Measurements from ENCODE around the gene KIAA1549. TPM values are rescaled to one million over a fixed set of nuclear protein-coding genes. Genes with fewer than 3 reads are reported as not detected.

The KIAA1549 gene
- total and polyA plus RNA-seq, 3 experiments from 2014 or later = 1.1 to 1.2 TPM; not detected in 1

- peak overlapping the region in 3 of 7 donors; percentile 39 to 65 (median 52) for H3K4me3 Mint-ChIP-seq
- DNase-seq = peak in 3 of 5 donors; percentile 24 to 72 (median 66)
These were observed 94.7 kb downstream of the KIAA1549 start for GRCh38 chr7:138886501-138886917.

GRCh38 chr7:138885383-138886147 lies 95.6 kb downstream of the KIAA1549 start:
- Mint-ChIP-seq H3K36me3 (no peaks in the 10 kb centered on the region), H3K4me1 (peaks cover 5 to 24% (median 16%) of the 10 kb centered on the region in 3 donors), H3K27me3 (peaks cover 0 to 4% of the 10 kb centered on the region in 2 donors), H3K9me3 (no peaks in the 10 kb centered on the region), H3K4me3 (no peak overlapping the region), H3K27ac (no peak overlapping the region)
- ChIA-PET POLR2A (interaction anchor here (0.6 to 1.2 kb wide), 3 partner anchors 9 to 50 kb away, joined by 3 read pairs; no protein-coding TSS in a partner anchor), CTCF (interaction anchor here (0.8 to 4.3 kb wide), 24 partner anchors 9 to 242 kb away, joined by 3 to 47 read pairs (median 4); no protein-coding TSS in a partner anchor)
- Histone ChIP-seq H3K9me3 (ENCODE audit: low read length) (no peaks in the 10 kb centered on the region), H3K27me3 (ENCODE audit: insufficient read depth, low read length, poor library complexity, severe bottlenecking) (no peaks in the 10 kb centered on the region), H3K4me3 (ENCODE audit: low read length) (no peak overlapping the region), H3K27ac (ENCODE audit: low read depth, low read length) (no peak overlapping the region), H3K4me1 (ENCODE audit: insufficient read depth, low read length) (peaks cover 4% of the 10 kb centered on the region), H3K36me3 (ENCODE audit: insufficient read depth, low read length) (no peaks in the 10 kb centered on the region)
- DNase-seq = no peak

More at GRCh38 chr7:138886501-138886917, 94.7 kb downstream of the KIAA1549 start:
- ChIA-PET POLR2A (interaction anchor here (0.6 to 1.2 kb wide), 9 partner anchors 10 to 458 kb away, joined by 3 to 5 read pairs (median 3); no protein-coding TSS in a partner anchor), CTCF (interaction anchor here (0.8 to 4.3 kb wide), 32 partner anchors 10 to 241 kb away, joined by 3 to 47 read pairs (median 4); partner anchors contain the start of gene KIAA1549)
- Histone ChIP-seq H3K27me3 (ENCODE audit: insufficient read depth, low read length, poor library complexity, severe bottlenecking) (no peaks in the 10 kb centered on the region), H3K9me3 (ENCODE audit: low read length) (no peaks in the 10 kb centered on the region), H3K27ac (ENCODE audit: low read depth, low read length) (no peak overlapping the region), H3K4me3 (ENCODE audit: low read length) (no peak overlapping the region), H3K4me1 (ENCODE audit: insufficient read depth, low read length) (peaks cover 4% of the 10 kb centered on the region), H3K36me3 (ENCODE audit: insufficient read depth, low read length) (no peaks in the 10 kb centered on the region)
- H3K27me3 Mint-ChIP-seq = peaks cover 0 to 6% of the 10 kb centered on the region in 2 donors
- no peaks in the 10 kb centered on the region for H3K36me3 Mint-ChIP-seq
- peak overlapping the region in 6 of 8 donors; percentile 39 to 81 (median 76) for H3K27ac Mint-ChIP-seq
- no peaks in the 10 kb centered on the region for H3K9me3 Mint-ChIP-seq
- H3K4me1 Mint-ChIP-seq = peaks cover 5 to 23% (median 16%) of the 10 kb centered on the region in 3 donors

- no peaks in the 10 kb centered on the region for H3K9me3 Mint-ChIP-seq
- H3K27me3 ChIP-seq (ENCODE audit: insufficient read depth, low read length, poor library complexity, severe bottlenecking) = no peaks in the 10 kb centered on the region
- H3K4me1 Mint-ChIP-seq = peaks cover 4 to 17% (median 16%) of the 10 kb centered on the region in 3 donors
- ChIA-PET CTCF (interaction anchor here (1.0 kb wide), 1 partner anchor 10 kb away, joined by 3 read pairs; no protein-coding TSS in a partner anchor), POLR2A (no interaction called here)
- H3K4me3 ChIP-seq (ENCODE audit: low read length) = no peak overlapping the region
- peaks cover 0 to 2% of the 10 kb centered on the region in 2 donors for H3K27me3 Mint-ChIP-seq
- H3K27ac Mint-ChIP-seq = peak overlapping the region in 2 of 8 donors; percentile 9 to 28
- H3K4me1 ChIP-seq (ENCODE audit: insufficient read depth, low read length) = peaks cover 4% of the 10 kb centered on the region
- H3K27ac ChIP-seq (ENCODE audit: low read depth, low read length) = no peak overlapping the region
- no peaks in the 10 kb centered on the region for H3K36me3 Mint-ChIP-seq
- DNase-seq = no peak
- H3K4me3 Mint-ChIP-seq = peak overlapping the region in 1 of 7 donors; percentile 15
- H3K9me3 ChIP-seq (ENCODE audit: low read length) = no peaks in the 10 kb centered on the region
- no peaks in the 10 kb centered on the region for H3K36me3 ChIP-seq (ENCODE audit: insufficient read depth, low read length)
These were observed 98.9 kb downstream of the KIAA1549 start for GRCh38 chr7:138882249-138882648.

GRCh38 chr7:138881579-138882188 lies 99.5 kb downstream of the KIAA1549 start:
- no peak for DNase-seq
- no peaks in the 10 kb centered on the region for H3K9me3 ChIP-seq (ENCODE audit: low read length)
- no peak overlapping the region for H3K4me3 ChIP-seq (ENCODE audit: low read length)
- peaks cover 4% of the 10 kb centered on the region for H3K4me1 ChIP-seq (ENCODE audit: insufficient read depth, low read length)
- no peaks in the 10 kb centered on the region for H3K36me3 Mint-ChIP-seq
- no peak overlapping the region for H3K4me3 Mint-ChIP-seq
- no peak overlapping the region for H3K27ac ChIP-seq (ENCODE audit: low read depth, low read length)
- H3K27me3 Mint-ChIP-seq = peaks cover 0 to 2% of the 10 kb centered on the region in 2 donors
- H3K27ac Mint-ChIP-seq = peak overlapping the region in 2 of 8 donors; percentile 5 to 28
- no peaks in the 10 kb centered on the region for H3K36me3 ChIP-seq (ENCODE audit: insufficient read depth, low read length)
- ChIA-PET POLR2A (no interaction called here), CTCF (interaction anchor here (1.0 kb wide), 1 partner anchor 11 kb away, joined by 3 read pairs; no protein-coding TSS in a partner anchor)
- no peaks in the 10 kb centered on the region for H3K27me3 ChIP-seq (ENCODE audit: insufficient read depth, low read length, poor library complexity, severe bottlenecking)
- H3K4me1 Mint-ChIP-seq = peaks cover 4 to 17% (median 15%) of the 10 kb centered on the region in 3 donors
- no peaks in the 10 kb centered on the region for H3K9me3 Mint-ChIP-seq

GRCh38 chr7:138880881-138881578 lies 100.2 kb downstream of the KIAA1549 start:
- Histone ChIP-seq H3K9me3 (ENCODE audit: low read length) (no peaks in the 10 kb centered on the region), H3K27ac (ENCODE audit: low read depth, low read length) (no peak overlapping the region), H3K4me3 (ENCODE audit: low read length) (no peak overlapping the region), H3K4me1 (ENCODE audit: insufficient read depth, low read length) (peaks cover 5% of the 10 kb centered on the region), H3K36me3 (ENCODE audit: insufficient read depth, low read length) (no peaks in the 10 kb centered on the region), H3K27me3 (ENCODE audit: insufficient read depth, low read length, poor library complexity, severe bottlenecking) (no peaks in the 10 kb centered on the region)
- DNase-seq = no peak
- Mint-ChIP-seq H3K9me3 (no peaks in the 10 kb centered on the region), H3K27ac (no peak overlapping the region), H3K27me3 (peaks cover 0 to 2% of the 10 kb centered on the region in 2 donors), H3K4me3 (no peak overlapping the region), H3K4me1 (peaks cover 6 to 19% (median 16%) of the 10 kb centered on the region in 3 donors), H3K36me3 (no peaks in the 10 kb centered on the region)
- ChIA-PET POLR2A (no interaction called here), CTCF (interaction anchor here (1.0 kb wide), 1 partner anchor 11 kb away, joined by 3 read pairs; no protein-coding TSS in a partner anchor)

- POLR2A ChIA-PET = no interaction called here
- no peak overlapping the region for H3K4me3 ChIP-seq (ENCODE audit: low read length)
- H3K27me3 Mint-ChIP-seq = peaks cover 0 to 2% of the 10 kb centered on the region in 2 donors
- no peak overlapping the region for H3K27ac ChIP-seq (ENCODE audit: low read depth, low read length)
- peaks cover 10 to 34% (median 27%) of the 10 kb centered on the region in 3 donors for H3K4me1 Mint-ChIP-seq
- no peak overlapping the region for H3K27ac Mint-ChIP-seq
- DNase-seq = no peak
- H3K9me3 Mint-ChIP-seq = no peaks in the 10 kb centered on the region
- H3K36me3 Mint-ChIP-seq = no peaks in the 10 kb centered on the region
- no peaks in the 10 kb centered on the region for H3K36me3 ChIP-seq (ENCODE audit: insufficient read depth, low read length)
- peaks cover 11% of the 10 kb centered on the region for H3K4me1 ChIP-seq (ENCODE audit: insufficient read depth, low read length)
- CTCF ChIA-PET = no interaction called here
- H3K4me3 Mint-ChIP-seq = no peak overlapping the region
- H3K9me3 ChIP-seq (ENCODE audit: low read length) = no peaks in the 10 kb centered on the region
- H3K27me3 ChIP-seq (ENCODE audit: insufficient read depth, low read length, poor library complexity, severe bottlenecking) = no peaks in the 10 kb centered on the region
These were observed 101.8 kb downstream of the KIAA1549 start for GRCh38 chr7:138879356-138879755.

GRCh38 chr7:138878856-138879255 lies 102.3 kb downstream of the KIAA1549 start:
- POLR2A ChIA-PET = no interaction called here
- peaks cover 10 to 35% (median 30%) of the 10 kb centered on the region in 3 donors for H3K4me1 Mint-ChIP-seq
- CTCF ChIA-PET = interaction anchor here (2.1 kb wide), 1 partner anchor 196 kb away, joined by 4 read pairs; no protein-coding TSS in a partner anchor

More at GRCh38 chr7:138878856-138879255, 102.3 kb downstream of the KIAA1549 start:
- H3K9me3 ChIP-seq (ENCODE audit: low read length) = no peaks in the 10 kb centered on the region
- no peak for DNase-seq
- Mint-ChIP-seq H3K27ac (no peak overlapping the region), H3K36me3 (no peaks in the 10 kb centered on the region), H3K9me3 (no peaks in the 10 kb centered on the region), H3K27me3 (peaks cover 0 to 2% of the 10 kb centered on the region in 2 donors), H3K4me3 (no peak overlapping the region)
- H3K36me3 ChIP-seq (ENCODE audit: insufficient read depth, low read length) = no peaks in the 10 kb centered on the region
- no peak overlapping the region for H3K27ac ChIP-seq (ENCODE audit: low read depth, low read length)
- H3K27me3 ChIP-seq (ENCODE audit: insufficient read depth, low read length, poor library complexity, severe bottlenecking) = no peaks in the 10 kb centered on the region
- no peak overlapping the region for H3K4me3 ChIP-seq (ENCODE audit: low read length)
- H3K4me1 ChIP-seq (ENCODE audit: insufficient read depth, low read length) = peaks cover 11% of the 10 kb centered on the region

Data from CD8-positive, alpha-beta memory T cell (primary cell).